Left lung (tissue), 10 donors: ENCODE measurements around the gene FHIT. TPM values are rescaled to one million over a fixed set of nuclear protein-coding genes. Genes with fewer than 3 reads are reported as not detected.
"Not testable (repeated sequence)": the region's sequence is repeated elsewhere in the genome, so short reads cannot be mapped to it uniquely, and the experiment has no call there.

Experiments used
- ATAC-seq: fragments of 200-7000 bp; cut with Tn5 transposase; one replicate; pipeline ENCODE4 v1.9.1; 2020; ENCODE audit warnings: moderate library complexity
- DNase-seq, 4 donors: peaks; one replicate each; pipeline ENCODE4 v3.0.0-alpha.2; 2013 to 2020
- H3K27ac ChIP-seq, 2 donors: fragments of 200-600 bp; sonication (generic) in 1 of 2; one replicate each; pipeline versions ENCODE4 v1.5.0 to v1.8.0; 2020 to 2021
- H3K27me3 ChIP-seq, 2 donors: fragments of 200-600 bp; sonication (generic) in 1 of 2; one replicate each; pipeline versions ENCODE4 v1.5.0 to v1.8.0; 2020 to 2021
- H3K36me3 ChIP-seq, 2 donors: fragments of 200-600 bp; sonication (generic) in 1 of 2; one replicate each; pipeline versions ENCODE4 v1.5.0 to v1.8.0; 2020 to 2021
- H3K4me1 ChIP-seq, 2 donors: fragments of 200-600 bp; one replicate each; pipeline ENCODE4 v1.8.0; 2021
- H3K4me3 ChIP-seq, 2 donors: fragments of 200-600 bp; sonication (generic) in 1 of 2; one replicate each; pipeline versions ENCODE4 v1.5.0 to v1.8.0; 2020 to 2021; ENCODE audit warnings: mild to moderate bottlenecking in 1 of 2
- H3K9me3 ChIP-seq, 2 donors: fragments of 200-600 bp; sonication (generic) in 1 of 2; one replicate each; pipeline versions ENCODE4 v1.5.0 to v1.8.0; 2020 to 2021
- CTCF ChIP-seq, 2 donors: fragments of 200-600 bp; sonication (generic) in 1 of 2; IDR thresholded peaks; one replicate each; pipeline versions ENCODE4 v1.5.0 to v1.8.0; 2021; ENCODE audit warnings: antibody characterized with exemption in 2 of 2
- intact Hi-C, 2 donors: fragments of 100-400 bp; cut with DNase I; formaldehyde crosslinking; loops; one replicate each; pipeline versions ENCODE4 v1.11.2 to v1.14.2; 2022
- polyA plus RNA-seq, 6 donors: library from polyadenylated mRNA; unstranded; fragments of 120-200 nt; gene quantifications; one replicate each; pipeline ENCODE4 v1.2.1, GENCODE V29; 2013; ENCODE audit not compliant: insufficient read length in 6 of 6
- total RNA-seq, 2 donors: library from RNA; stranded (reverse); fragmentation: NEBNext Ultra II Directional; extraction: Animal tissue kit (Norgen Biotek cat#: 25700); gene quantifications; one replicate each; pipeline ENCODE4 v1.2.1, GENCODE V29; 2021
- donor health status: DM: no; HTN: yes; CAD: no.
- donor health status: DM: no; HTN: no; CAD: no.

The FHIT gene
- total and polyA plus RNA-seq, 8 donors = 8.5 to 16.3 (median 9.7) TPM

DNA sequence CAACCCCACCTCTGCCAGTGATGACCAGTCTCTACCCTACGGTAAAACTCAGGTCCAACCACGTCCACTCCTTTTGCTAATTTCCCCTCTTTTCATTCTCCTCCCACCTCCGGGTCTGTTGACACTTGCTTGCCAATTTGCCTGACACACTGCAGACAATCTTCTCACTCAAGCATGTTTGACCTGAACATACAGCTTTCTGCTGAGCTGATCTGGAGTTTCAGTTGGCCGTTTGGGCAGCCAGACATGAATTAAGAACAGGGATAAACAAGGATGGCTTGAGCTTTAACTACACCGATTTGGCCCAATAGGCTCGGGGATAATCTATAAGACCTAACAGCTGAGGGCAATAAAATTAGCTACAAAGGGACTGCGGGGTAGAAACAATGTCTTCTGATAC is 1442.8 kb downstream of the FHIT start:
- no peak for TF ChIP-seq CTCF (IDR thresholded peaks at IDR 0.05)
- Histone ChIP-seq H3K36me3 (no peaks in the 10 kb centered on the region), H3K27me3 (no peaks in the 10 kb centered on the region), H3K9me3 (no peaks in the 10 kb centered on the region), H3K27ac (no peak overlapping the region), H3K4me3 (no peak overlapping the region), H3K4me1 (no peaks in the 10 kb centered on the region)
- ATAC-seq (no peak), DNase-seq (no peak)
- intact Hi-C loops = no loop called here

DNA sequence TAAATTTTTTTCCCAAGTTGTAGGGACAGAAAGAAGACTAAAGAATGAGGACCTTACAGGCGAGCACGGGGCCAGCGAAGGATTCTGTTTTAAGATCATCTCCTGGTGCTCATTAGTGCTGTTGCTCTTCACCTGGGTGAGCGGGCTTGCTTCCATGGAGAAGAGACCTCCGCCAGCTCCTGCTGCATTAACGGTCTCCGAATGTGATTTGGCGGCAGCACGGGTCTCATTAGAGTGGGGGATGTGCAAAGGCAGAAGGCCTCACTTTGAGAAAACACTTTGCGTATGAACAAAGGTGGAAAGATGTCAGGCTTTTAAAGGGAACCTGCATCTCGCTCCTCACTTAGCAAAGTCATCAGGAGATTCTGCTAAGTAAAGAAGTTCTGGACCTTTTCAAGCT is 1448.0 kb downstream of the FHIT start:
- TF ChIP-seq CTCF (IDR thresholded peaks at IDR 0.05) = no peak
- DNase-seq (no peak), ATAC-seq (no peak)
- intact Hi-C loops = no loop called here
- no peak overlapping the region for H3K27ac ChIP-seq
- H3K9me3 ChIP-seq = no peaks in the 10 kb centered on the region
- H3K4me1 ChIP-seq = no peaks in the 10 kb centered on the region
- H3K4me3 ChIP-seq = no peak overlapping the region
- no peaks in the 10 kb centered on the region for H3K27me3 ChIP-seq
- H3K36me3 ChIP-seq = no peaks in the 10 kb centered on the region

GRCh38 chr3:59802453-59802852 is 1448.8 kb downstream of the FHIT start:
- intact Hi-C loops, ATAC-seq: not testable (repeated sequence)

GRCh38 chr3:59802045-59802444 is 1449.2 kb downstream of the FHIT start:
- ATAC-seq (no peak), DNase-seq (no peak)
- no peak for TF ChIP-seq CTCF (IDR thresholded peaks at IDR 0.05)
- Histone ChIP-seq H3K36me3 (no peaks in the 10 kb centered on the region), H3K4me3 (no peak overlapping the region), H3K27ac (no peak overlapping the region), H3K4me1 (no peaks in the 10 kb centered on the region), H3K9me3 (no peaks in the 10 kb centered on the region), H3K27me3 (no peaks in the 10 kb centered on the region)
- intact Hi-C loops = no loop called here

More at GRCh38 chr3:59802453-59802852, 1448.8 kb downstream of the FHIT start:
- not testable (repeated sequence) for H3K27ac ChIP-seq, H3K9me3 ChIP-seq, DNase-seq, H3K4me1 ChIP-seq, H3K36me3 ChIP-seq, H3K27me3 ChIP-seq, H3K4me3 ChIP-seq

GRCh38 chr3:59800481-59800880 is 1450.8 kb downstream of the FHIT start:
- no peak for TF ChIP-seq CTCF (IDR thresholded peaks at IDR 0.05)
- Histone ChIP-seq H3K4me3 (no peak overlapping the region), H3K27me3 (no peaks in the 10 kb centered on the region), H3K9me3 (no peaks in the 10 kb centered on the region), H3K36me3 (no peaks in the 10 kb centered on the region), H3K4me1 (no peaks in the 10 kb centered on the region), H3K27ac (no peak overlapping the region)
- intact Hi-C loops = no loop called here
- DNase-seq (no peak), ATAC-seq (no peak)

DNA sequence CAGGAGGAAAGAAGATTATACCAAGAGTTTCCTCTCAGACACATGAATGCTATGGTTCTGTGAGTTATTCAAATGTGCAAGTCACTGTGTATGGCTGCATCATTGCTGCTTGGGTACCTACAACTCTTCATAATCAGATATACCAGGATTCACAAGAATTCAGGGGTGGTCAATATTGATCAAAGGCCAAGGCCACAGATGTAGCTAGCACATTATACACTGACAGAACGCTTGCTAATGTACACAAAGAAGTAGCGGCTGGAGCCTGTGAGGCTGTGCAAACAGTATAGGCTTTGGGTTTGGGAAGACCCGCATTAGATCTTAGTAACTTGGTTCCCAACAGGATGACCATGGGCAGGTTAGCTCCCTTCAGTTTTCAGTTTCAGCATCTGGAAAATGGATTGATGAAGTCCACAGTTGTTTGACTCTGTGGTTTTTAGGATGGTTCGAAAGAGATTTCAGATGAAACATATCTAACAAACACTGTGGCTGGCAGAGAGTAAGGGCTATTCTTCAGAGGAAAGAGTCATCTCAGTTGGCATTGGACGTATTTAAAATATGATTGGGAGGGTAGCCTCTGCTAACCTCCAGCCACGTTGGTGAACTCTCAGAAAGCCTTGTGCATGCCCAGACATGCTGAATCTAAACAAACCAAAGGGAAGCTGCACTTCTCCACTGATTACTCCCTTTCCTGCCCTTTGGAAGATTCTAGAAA is 1452.7 kb downstream of the FHIT start:
- Histone ChIP-seq H3K4me3 (no peak overlapping the region), H3K4me1 (no peaks in the 10 kb centered on the region), H3K27me3 (no peaks in the 10 kb centered on the region), H3K27ac (no peak overlapping the region), H3K36me3 (no peaks in the 10 kb centered on the region), H3K9me3 (no peaks in the 10 kb centered on the region)
- ATAC-seq (no peak), DNase-seq (no peak)
- no peak for TF ChIP-seq CTCF (IDR thresholded peaks at IDR 0.05)
- intact Hi-C loops = no loop called here
